GM12878 (cell line): ENCODE data around the gene PGM5. TPM values are rescaled to one million over a fixed set of nuclear protein-coding genes. Genes with fewer than 3 reads are reported as not detected.

Source experiments
- ATAC-seq: fragments of 200-7000 bp; cut with Tn5 transposase; 3 replicates; pipeline ENCODE4 v1.9.1; 2020; ENCODE audit warnings: mild to moderate bottlenecking, moderate library complexity
- BruUV-seq: library from RNA; stranded (reverse); fragments of 400-500 nt; replicated peaks from 2 replicates; lab custom pipeline; 2021; lab: Mats Ljungman, UMichigan
- CTCF ChIA-PET: fragments of 300-600 bp; sonication (Branson Sonifier 250); formaldehyde crosslinking; extraction: SDS; loops from one replicate; lab custom pipeline; 2021; ENCODE audit warnings: inconsistent platforms; lab: Yijun Ruan, JAX
- POLR2A ChIA-PET: fragments of 350-600 bp; formaldehyde crosslinking; extraction: SDS; loops from one replicate; lab custom pipeline; 2021; ENCODE audit warnings: inconsistent platforms; lab: Charles Lee
- RAD21 ChIA-PET: fragments of 300-600 bp; sonication (Branson Sonifier 250); formaldehyde crosslinking; loops from one replicate; lab custom pipeline; 2023; ENCODE audit warnings: antibody characterized with exemption; ENCODE audit not compliant: unreplicated experiment; lab: Charles Lee
- SMC1A ChIA-PET: fragments of 300-600 bp; sonication (Branson Sonifier 250); formaldehyde crosslinking; loops from one replicate; lab custom pipeline; 2023; ENCODE audit not compliant: unreplicated experiment, uncharacterized antibody; lab: Charles Lee
- DNase-seq: peaks from one replicate; pipeline ENCODE4 v3.0.0-alpha.2; 2011; ENCODE audit warnings: low read depth, low spot score
- FAIRE-seq: peaks from 3 replicates; lab custom pipeline; 2011; peaks lifted over from hg19 to GRCh38; lab: Jason Lieb, UNC
- H2AFZ ChIP-seq: 2 replicates; pipeline ENCODE4 v1.6.0; 2011; ENCODE audit warnings: low read depth, low read length, control low read depth; ENCODE audit not compliant: control insufficient read depth
- H3K27ac ChIP-seq: 2 replicates; pipeline ENCODE4 v1.5.1; 2011; ENCODE audit warnings: control low read depth; ENCODE audit not compliant: control insufficient read depth, insufficient read depth
- H3K27me3 ChIP-seq, 2 experiments: replicated peaks in 1 of 2; 2 replicates each; pipeline versions ENCODE4 v1.6.0 to v1.6.1; 2011; ENCODE audit warnings: low read length in 1 of 2; ENCODE audit not compliant: control insufficient read depth in 2 of 2, insufficient read depth in 2 of 2
- H3K36me3 ChIP-seq, 2 experiments: 2 replicates each; pipeline ENCODE4 v1.5.1; 2011; ENCODE audit warnings: low read length in 1 of 2; ENCODE audit not compliant: control insufficient read depth in 2 of 2, insufficient read depth in 2 of 2
- H3K4me1 ChIP-seq: 2 replicates; pipeline ENCODE4 v1.6.1; 2011; ENCODE audit warnings: mild to moderate bottlenecking, low read length, moderate library complexity, mixed read lengths; ENCODE audit not compliant: control insufficient read depth, insufficient read depth
- H3K4me2 ChIP-seq: 2 replicates; pipeline ENCODE4 v1.6.0; 2011; ENCODE audit warnings: control low read depth; ENCODE audit not compliant: control insufficient read depth, insufficient read depth
- H3K4me3 ChIP-seq: fragments of 200-600 bp; sonication (generic); 2 replicates; pipeline ENCODE4 v1.5.1; 2016
- H3K79me2 ChIP-seq: 2 replicates; pipeline ENCODE4 v1.6.0; 2011; ENCODE audit warnings: low read length; ENCODE audit not compliant: control insufficient read depth, insufficient read depth
- H3K9ac ChIP-seq: 2 replicates; pipeline ENCODE4 v1.8.0; 2011; ENCODE audit warnings: low read length, control low read depth, mixed read lengths; ENCODE audit not compliant: control insufficient read depth, insufficient read depth
- H3K9me3 ChIP-seq: replicated peaks from 3 replicates; pipeline ENCODE4 v1.5.1; 2011; ENCODE audit warnings: mild to moderate bottlenecking, low read length; ENCODE audit not compliant: control insufficient read depth, insufficient read depth
- H4K20me1 ChIP-seq: 2 replicates; pipeline ENCODE4 v1.6.0; 2011; ENCODE audit not compliant: control insufficient read depth, insufficient read depth
- BCLAF1 ChIP-seq: fragments of 450-650 bp; IDR thresholded peaks from 2 replicates; pipeline ENCODE4 v1.6.1; 2017; ENCODE audit warnings: antibody characterized with exemption, mild to moderate bottlenecking, moderate library complexity
- CBFB ChIP-seq: IDR thresholded peaks from 2 replicates; pipeline ENCODE4 v1.6.1; 2016; ENCODE audit warnings: antibody characterized with exemption, low read depth
- CHD1 ChIP-seq: IDR thresholded peaks from 2 replicates; pipeline ENCODE4 v1.6.1; 2012; ENCODE audit warnings: low read depth, low read length, improper control_type of control experiment
- EED ChIP-seq: sonication (generic); IDR thresholded peaks from 2 replicates; pipeline ENCODE4 v1.6.1; 2016; ENCODE audit warnings: antibody characterized with exemption, low read depth
- FOXK2 ChIP-seq: fragments of 450-650 bp; IDR thresholded peaks from 2 replicates; pipeline ENCODE4 v1.6.1; 2017; ENCODE audit warnings: mild to moderate bottlenecking, moderate library complexity
- HCFC1 ChIP-seq: fragments of 150-350 bp; IDR thresholded peaks from 2 replicates; pipeline ENCODE4 v1.6.1; 2014; ENCODE audit warnings: low read length
- IKZF1 ChIP-seq: fragments of 450-650 bp; conservative IDR thresholded peaks from 2 replicates; pipeline ENCODE4 v1.6.1; 2017; ENCODE audit warnings: antibody characterized with exemption, mild to moderate bottlenecking
- KAT2A ChIP-seq: conservative IDR thresholded peaks from 2 replicates; pipeline ENCODE4 v1.6.1; 2011; ENCODE audit warnings: low read depth, low read length; ENCODE audit not compliant: control insufficient read depth
- NFYA ChIP-seq: IDR thresholded peaks from 2 replicates; pipeline ENCODE4 v1.6.1; 2011; ENCODE audit warnings: low read depth, mild to moderate bottlenecking, low read length, improper control_type of control experiment, borderline replicate concordance
- PRDM15 ChIP-seq: fragments of 450-650 bp; formaldehyde crosslinking; IDR thresholded peaks from 2 replicates; pipeline ENCODE4 v1.4.0; 2020; ENCODE audit warnings: mild to moderate bottlenecking, moderate library complexity
- RFX5 ChIP-seq: IDR thresholded peaks from 2 replicates; pipeline ENCODE4 v1.6.1; 2011; ENCODE audit warnings: low read depth, low read length, improper control_type of control experiment
- SPI1 ChIP-seq: IDR thresholded peaks from 2 replicates; pipeline ENCODE4 v1.6.1; 2011; ENCODE audit warnings: low read depth, mild to moderate bottlenecking, low read length, moderate library complexity, borderline replicate concordance; ENCODE audit not compliant: insufficient read depth
- SUPT20H ChIP-seq: IDR thresholded peaks from 2 replicates; pipeline ENCODE4 v1.6.1; 2011; ENCODE audit warnings: low read depth, mild to moderate bottlenecking, low read length, moderate library complexity, borderline replicate concordance; ENCODE audit not compliant: control insufficient read depth
- TARDBP ChIP-seq: IDR thresholded peaks from 2 replicates; pipeline ENCODE4 v1.6.1; 2016; ENCODE audit warnings: borderline replicate concordance
- TCF3 ChIP-seq: IDR thresholded peaks from 2 replicates; pipeline ENCODE4 v1.6.1; 2012; ENCODE audit warnings: low read depth, mild to moderate bottlenecking, low read length, borderline replicate concordance; ENCODE audit not compliant: insufficient read depth
- USF2 ChIP-seq: IDR thresholded peaks from 2 replicates; pipeline ENCODE4 v1.6.1; 2011; ENCODE audit warnings: low read depth, low read length, improper control_type of control experiment, borderline replicate concordance
- WGBS: methylation state at CpG from one replicate; pipeline ENCODE4 v1.1.6; 2016; ENCODE audit warnings: low lambda C conversion rate; ENCODE audit not compliant: insufficient replicate concordance, insufficient coverage; ENCODE audit errors: missing lambda C conversion rate; 5-methylcytosine and 5-hydroxymethylcytosine counted together
- in situ Hi-C: fragments of 300-500 bp; cut with MboI; formaldehyde crosslinking; loops from 9 replicates; pipeline ENCODE4 v1.14.3; 2018; ENCODE audit warnings: mixed read lengths
- intact Hi-C: fragments of 100-400 bp; cut with micrococcal nuclease; formaldehyde crosslinking; loops from one replicate; pipeline ENCODE4 v1.14.2; 2022; ENCODE audit not compliant: unreplicated experiment
- polyA plus RNA-seq, 11 experiments: library from polyadenylated mRNA; depleted of rRNA in 4 of 11; unstranded in 6 of 11; stranded (reverse) in 5 of 11; fragments of >200 nt; fragmentation: Nextera tagmentation in 4 of 11; fragmentation: Illumina TruSeq in 1 of 11; extraction: Ambion mirVana in 4 of 11; extraction: Trizol in 1 of 11; gene quantifications; 1 replicate in 1 of 11; 2 replicates in 10 of 11; pipeline versions ENCODE4 v1.2.1 to v1.2.3, GENCODE V29; 2011 to 2016; ENCODE audit warnings: inconsistent platforms in 2 of 11, missing spikeins in 2 of 11, low read depth in 1 of 11
- total RNA-seq, 4 experiments: library from RNA; depleted of rRNA in 3 of 4; stranded (reverse); fragments of >200 nt in 3 of 4; fragmentation: Illumina TruSeq in 1 of 4; extraction: Trizol in 1 of 4; gene quantifications; 2 replicates each; pipeline versions ENCODE4 v1.2.1 to v1.2.3, GENCODE V29; 2013 to 2021
- TF ChIP-seq, protein P1 (sequence below): IDR thresholded peaks from 2 replicates; pipeline ENCODE4 v1.6.1; 2011; ENCODE audit warnings: mild to moderate bottlenecking, low read depth, low read length, moderate library complexity; ENCODE audit not compliant: insufficient replicate concordance

PGM5 gene
- total and polyA plus RNA-seq, 10 of the 15 experiments (the other 5 are each of a cell fraction or from before 2014, with no cell fraction given) = 0.28 to 0.73 TPM; not detected in 8

GRCh38 chr9:68530618-68531017 lies 174.2 kb downstream of the PGM5 start:
- H3K36me3 ChIP-seq = no peaks in the 10 kb centered on the region
- H3K9ac ChIP-seq = no peak overlapping the region
- H3K27ac ChIP-seq = no peak overlapping the region
- ChIA-PET CTCF (interaction anchor here (1.0 to 1.2 kb wide), 3 partner anchors 12 to 31 kb away, joined by 3 read pairs; no protein-coding TSS in a partner anchor), POLR2A (no interaction called here), RAD21 (no interaction called here), SMC1A (interaction anchor here (1.8 kb wide), 1 partner anchor 24 kb away, joined by 6 read pairs; no protein-coding TSS in a partner anchor)
- FAIRE-seq (no peak), DNase-seq (no peak), ATAC-seq (no peak)
- no peak overlapping the region for H2AFZ ChIP-seq
- no peaks in the 10 kb centered on the region for H3K79me2 ChIP-seq
- H3K9me3 ChIP-seq = no peaks in the 10 kb centered on the region
- H3K4me3 ChIP-seq = no peak overlapping the region
- no peak overlapping the region for H3K4me2 ChIP-seq
- 52% methylated on average over 7 of the region's 7 CpGs for WGBS
- BruUV-seq = no TSS peak
- no peaks in the 10 kb centered on the region for H3K4me1 ChIP-seq
- no peaks in the 10 kb centered on the region for H4K20me1 ChIP-seq
- in situ Hi-C loops (loop anchor here (25.0 kb wide), 1 partner anchor 107 kb away; no protein-coding TSS in a partner anchor), intact Hi-C loops (no loop called here)
- peaks cover 2 to 3% of the 10 kb centered on the region in 2 experiments; a peak in 1 of 4 replicates for H3K27me3 ChIP-seq
- TF ChIP-seq SUPT20H = no peak
- TF ChIP-seq CBFB = no peak
- TF ChIP-seq FOXK2 = no peak
- no peak for TF ChIP-seq RFX5
- TF ChIP-seq, protein P1, sequence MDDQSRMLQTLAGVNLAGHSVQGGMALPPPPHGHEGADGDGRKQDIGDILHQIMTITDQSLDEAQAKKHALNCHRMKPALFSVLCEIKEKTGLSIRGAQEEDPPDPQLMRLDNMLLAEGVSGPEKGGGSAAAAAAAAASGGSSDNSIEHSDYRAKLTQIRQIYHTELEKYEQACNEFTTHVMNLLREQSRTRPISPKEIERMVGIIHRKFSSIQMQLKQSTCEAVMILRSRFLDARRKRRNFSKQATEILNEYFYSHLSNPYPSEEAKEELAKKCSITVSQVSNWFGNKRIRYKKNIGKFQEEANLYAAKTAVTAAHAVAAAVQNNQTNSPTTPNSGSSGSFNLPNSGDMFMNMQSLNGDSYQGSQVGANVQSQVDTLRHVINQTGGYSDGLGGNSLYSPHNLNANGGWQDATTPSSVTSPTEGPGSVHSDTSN = no peak
- no peak for TF ChIP-seq KAT2A
- no peak for TF ChIP-seq NFYA
- no peak for TF ChIP-seq SPI1
- no peak for TF ChIP-seq EED
- no peak for TF ChIP-seq IKZF1
- no peak for TF ChIP-seq TARDBP
- no peak for TF ChIP-seq USF2
- no peak for TF ChIP-seq PRDM15 (CRISPR knock-in tag)
- no peak for TF ChIP-seq TCF3
- TF ChIP-seq HCFC1 = no peak
- no peak for TF ChIP-seq CHD1
- no peak for TF ChIP-seq BCLAF1
